ENCODE measurements around the gene PAPPA. TPM values are rescaled to one million over a fixed set of nuclear protein-coding genes. Genes with fewer than 3 reads are reported as not detected.

PAPPA gene
- total RNA-seq, 1 experiment from 2014 or later = 0.17 TPM

DNA sequence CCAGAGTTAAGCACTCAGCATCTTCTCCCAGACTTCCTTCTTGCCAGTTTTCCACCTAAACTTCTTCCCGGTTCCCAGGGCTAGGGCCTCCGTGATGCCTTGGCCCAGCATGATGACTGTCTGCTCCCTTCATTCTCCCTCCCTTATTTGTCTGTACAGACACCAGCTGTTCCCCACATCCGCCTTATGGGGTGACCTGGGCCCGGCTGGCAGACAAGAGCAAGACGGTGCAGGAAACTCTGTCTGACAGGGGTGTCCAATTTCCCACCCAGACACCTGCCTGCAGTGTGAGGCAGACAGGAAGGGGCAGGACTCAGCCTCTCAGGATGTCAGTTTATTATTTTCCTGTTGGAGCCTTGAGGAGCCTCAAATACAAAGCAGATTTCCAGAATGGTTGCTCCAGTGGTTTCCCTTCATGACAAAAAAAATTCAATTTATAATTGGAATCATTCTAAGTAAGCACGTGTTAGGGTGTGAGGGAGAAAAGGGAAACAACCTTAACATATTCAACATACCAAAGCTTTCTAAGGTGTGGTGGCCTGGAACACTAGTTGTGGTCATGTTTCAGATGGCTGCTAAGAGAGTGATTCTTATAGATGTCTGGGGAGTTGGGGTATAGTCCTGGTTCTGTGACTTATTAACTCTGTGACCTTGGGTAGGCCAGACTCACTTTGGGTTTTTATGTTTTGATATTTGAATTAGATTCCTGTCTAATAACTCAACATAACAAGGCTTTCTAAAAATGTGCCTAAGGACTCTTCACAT, 234.5 kb downstream of the PAPPA start:
- H3K27me3 ChIP-seq (ENCODE audit: insufficient read depth, low read length) = no peaks in the 10 kb centered on the region; the same call in 1 of the 2 replicates
- Mint-ChIP-seq H3K9me3 (no peaks in the 10 kb centered on the region), H3K4me1 (peaks cover 5 to 8% of the 10 kb centered on the region in 2 experiments; a peak in 2 of 4 replicates), H3K4me3 (no peak overlapping the region), H3K27me3 (ENCODE audit: low read depth) (no peaks in the 10 kb centered on the region), H3K27ac (no peak overlapping the region; a peak in 1 of 7 replicates), H3K36me3 (ENCODE audit: insufficient read depth in 1 of 3, low read depth in 3 of 3) (no peaks in the 10 kb centered on the region)
- no peak overlapping the region for H3K9ac ChIP-seq (ENCODE audit: extremely low read depth, insufficient read length, low read length)
- no peak overlapping the region for H3K4me2 ChIP-seq (ENCODE audit: insufficient read depth, insufficient read length, low read length)
- no CpG with 5 or more reads among the region's 6 CpGs for WGBS (ENCODE audit: extremely low coverage, insufficient read length, low lambda C conversion rate)
- no peak overlapping the region for H3T11ph ChIP-seq (ENCODE audit: low read length)
- no peak overlapping the region for H2AK5ac ChIP-seq (ENCODE audit: insufficient read length, low read length)
- no peak overlapping the region for H2BK12ac ChIP-seq (ENCODE audit: insufficient read length, low read depth, low read length)
- H4K5ac ChIP-seq (ENCODE audit: insufficient read length, low read depth, low read length) = no peak overlapping the region
- H4K91ac ChIP-seq (ENCODE audit: insufficient read length, low read depth, low read length) = no peak overlapping the region
- H3K4me1 ChIP-seq (ENCODE audit: insufficient read depth, low read length) = no peaks in the 10 kb centered on the region
- TF ChIP-seq, protein P1, sequence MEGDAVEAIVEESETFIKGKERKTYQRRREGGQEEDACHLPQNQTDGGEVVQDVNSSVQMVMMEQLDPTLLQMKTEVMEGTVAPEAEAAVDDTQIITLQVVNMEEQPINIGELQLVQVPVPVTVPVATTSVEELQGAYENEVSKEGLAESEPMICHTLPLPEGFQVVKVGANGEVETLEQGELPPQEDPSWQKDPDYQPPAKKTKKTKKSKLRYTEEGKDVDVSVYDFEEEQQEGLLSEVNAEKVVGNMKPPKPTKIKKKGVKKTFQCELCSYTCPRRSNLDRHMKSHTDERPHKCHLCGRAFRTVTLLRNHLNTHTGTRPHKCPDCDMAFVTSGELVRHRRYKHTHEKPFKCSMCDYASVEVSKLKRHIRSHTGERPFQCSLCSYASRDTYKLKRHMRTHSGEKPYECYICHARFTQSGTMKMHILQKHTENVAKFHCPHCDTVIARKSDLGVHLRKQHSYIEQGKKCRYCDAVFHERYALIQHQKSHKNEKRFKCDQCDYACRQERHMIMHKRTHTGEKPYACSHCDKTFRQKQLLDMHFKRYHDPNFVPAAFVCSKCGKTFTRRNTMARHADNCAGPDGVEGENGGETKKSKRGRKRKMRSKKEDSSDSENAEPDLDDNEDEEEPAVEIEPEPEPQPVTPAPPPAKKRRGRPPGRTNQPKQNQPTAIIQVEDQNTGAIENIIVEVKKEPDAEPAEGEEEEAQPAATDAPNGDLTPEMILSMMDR (conservative IDR thresholded peaks at IDR 0.05) = no peak
- DNase-seq = no peak
- no peaks in the 10 kb centered on the region for H3K9me3 ChIP-seq (ENCODE audit: control insufficient read depth, low read depth, low read length)
- no peak overlapping the region for H3K23ac ChIP-seq (ENCODE audit: insufficient read length, low read depth, low read length)
- H3K79me2 ChIP-seq (ENCODE audit: insufficient read depth, low read length) = no peaks in the 10 kb centered on the region
- no peak overlapping the region for H2BK5ac ChIP-seq (ENCODE audit: insufficient read length, low read length)
- no peak overlapping the region for H3K56ac ChIP-seq (ENCODE audit: insufficient read length, low read depth, low read length)
- no peaks in the 10 kb centered on the region for H3K23me2 ChIP-seq (ENCODE audit: insufficient read length, low read depth, low read length, poor library complexity, severe bottlenecking)
- H2BK120ac ChIP-seq (ENCODE audit: low read depth, low read length, poor library complexity, severe bottlenecking) = no peak overlapping the region
- no peaks in the 10 kb centered on the region for H3K79me1 ChIP-seq (ENCODE audit: insufficient read depth, low read depth, low read length, poor library complexity, severe bottlenecking)
- H3K18ac ChIP-seq (ENCODE audit: insufficient read length, low read depth, low read length) = no peak overlapping the region
- no peak overlapping the region for H3K27ac ChIP-seq (ENCODE audit: insufficient read length, low read depth, low read length)
- no peak overlapping the region; the same call in 1 of the 2 replicates for H3K14ac ChIP-seq (ENCODE audit: insufficient read depth, low read length)
- no peak overlapping the region for H2BK15ac ChIP-seq (ENCODE audit: low read depth, low read length)
- H2BK20ac ChIP-seq (ENCODE audit: low read depth, low read length, poor library complexity, severe bottlenecking) = no peak overlapping the region
- no peaks in the 10 kb centered on the region for H4K20me1 ChIP-seq (ENCODE audit: control insufficient read depth, insufficient read depth, insufficient read length)
- H3K4ac ChIP-seq (ENCODE audit: low read depth, low read length) = no peak overlapping the region
- H2AFZ ChIP-seq (ENCODE audit: low read length) = no peak overlapping the region
- H4K8ac ChIP-seq (replicated peaks; ENCODE audit: insufficient read length, low read depth, low read length) = no peak overlapping the region

All from H9 (cell line).